ENCODE data around the gene ZSCAN31. TPM values are rescaled to one million over a fixed set of nuclear protein-coding genes. Genes with fewer than 3 reads are reported as not detected.
"Not testable (repeated sequence)": the region's sequence is repeated elsewhere in the genome, so short reads cannot be mapped to it uniquely, and the experiment has no call there.

The ZSCAN31 gene
- total RNA-seq, 1 donor: 19.9 TPM

- no peak for DNase-seq (ENCODE audit: insufficient read length, low spot score, missing footprints)
- Histone ChIP-seq H3K27me3 (ENCODE audit: insufficient read depth, low read length) (no peaks in the 10 kb centered on the region), H3K9me3 (ENCODE audit: low read depth, low read length) (peaks cover 9% of the 10 kb centered on the region), H3K79me2 (ENCODE audit: insufficient read depth, low read length) (no peaks in the 10 kb centered on the region), H3K4me3 (ENCODE audit: insufficient read depth, low read length) (no peak overlapping the region), H3K27ac (ENCODE audit: low read depth, low read length) (no peak overlapping the region), H4K20me1 (ENCODE audit: insufficient read depth, low read length) (no peaks in the 10 kb centered on the region), H3K36me3 (ENCODE audit: insufficient read depth, low read length) (no peaks in the 10 kb centered on the region), H3K4me1 (ENCODE audit: insufficient read depth, low read length) (no peaks in the 10 kb centered on the region), H2AFZ (ENCODE audit: low read length) (no peak overlapping the region), H3K4me2 (ENCODE audit: insufficient read depth, low read length) (no peak overlapping the region)
- TF ChIP-seq CTCF (IDR thresholded peaks at IDR 0.05; ENCODE audit: extremely low read depth, low read depth, low read length): no peak
These were observed 5.9 kb downstream of the ZSCAN31 start for GRCh38 chr6:28330041-28330440.

GRCh38 chr6:28326371-28326948 lies 9.5 kb downstream of the ZSCAN31 start:
- no peaks in the 10 kb centered on the region for H3K27me3 ChIP-seq (ENCODE audit: insufficient read depth, low read length)
- no peaks in the 10 kb centered on the region for H4K20me1 ChIP-seq (ENCODE audit: insufficient read depth, low read length)
- no peak for DNase-seq (ENCODE audit: insufficient read length, low spot score, missing footprints)
- H3K4me2 ChIP-seq (ENCODE audit: insufficient read depth, low read length): no peak overlapping the region
- no peaks in the 10 kb centered on the region for H3K79me2 ChIP-seq (ENCODE audit: insufficient read depth, low read length)
- H3K4me1 ChIP-seq (ENCODE audit: insufficient read depth, low read length): no peaks in the 10 kb centered on the region
- no peak overlapping the region for H3K27ac ChIP-seq (ENCODE audit: low read depth, low read length)
- H3K9me3 ChIP-seq (ENCODE audit: low read depth, low read length): peaks cover 9% of the 10 kb centered on the region
- no peaks in the 10 kb centered on the region for H3K36me3 ChIP-seq (ENCODE audit: insufficient read depth, low read length)
- H3K4me3 ChIP-seq (ENCODE audit: insufficient read depth, low read length): no peak overlapping the region
- TF ChIP-seq CTCF (IDR thresholded peaks at IDR 0.05; ENCODE audit: extremely low read depth, low read depth, low read length): no peak
- no peak overlapping the region for H2AFZ ChIP-seq (ENCODE audit: low read length)

- Histone ChIP-seq H3K27me3 (ENCODE audit: insufficient read depth, low read length) (no peaks in the 10 kb centered on the region), H3K4me1 (ENCODE audit: insufficient read depth, low read length) (no peaks in the 10 kb centered on the region), H3K9me3 (ENCODE audit: low read depth, low read length) (peaks cover 9% of the 10 kb centered on the region), H4K20me1 (ENCODE audit: insufficient read depth, low read length) (no peaks in the 10 kb centered on the region), H3K79me2 (ENCODE audit: insufficient read depth, low read length) (no peaks in the 10 kb centered on the region), H3K36me3 (ENCODE audit: insufficient read depth, low read length) (no peaks in the 10 kb centered on the region), H3K4me2 (ENCODE audit: insufficient read depth, low read length) (no peak overlapping the region), H3K4me3 (ENCODE audit: insufficient read depth, low read length) (no peak overlapping the region), H2AFZ (ENCODE audit: low read length) (no peak overlapping the region), H3K27ac (ENCODE audit: low read depth, low read length) (no peak overlapping the region)
- DNase-seq (ENCODE audit: insufficient read length, low spot score, missing footprints): no peak
- TF ChIP-seq CTCF (IDR thresholded peaks at IDR 0.05; ENCODE audit: extremely low read depth, low read depth, low read length): no peak
These were observed 12.0 kb downstream of the ZSCAN31 start for GRCh38 chr6:28323813-28324424.

- H3K79me2 ChIP-seq (ENCODE audit: insufficient read depth, low read length): no peaks in the 10 kb centered on the region
- H3K4me1 ChIP-seq (ENCODE audit: insufficient read depth, low read length): no peaks in the 10 kb centered on the region
- H3K4me3 ChIP-seq (ENCODE audit: insufficient read depth, low read length): no peak overlapping the region
- H3K4me2 ChIP-seq (ENCODE audit: insufficient read depth, low read length): no peak overlapping the region
- H3K9me3 ChIP-seq (ENCODE audit: low read depth, low read length): peaks cover 9% of the 10 kb centered on the region
- TF ChIP-seq CTCF (IDR thresholded peaks at IDR 0.05; ENCODE audit: extremely low read depth, low read depth, low read length): no peak
- H4K20me1 ChIP-seq (ENCODE audit: insufficient read depth, low read length): no peaks in the 10 kb centered on the region
- H3K27me3 ChIP-seq (ENCODE audit: insufficient read depth, low read length): no peaks in the 10 kb centered on the region
- H3K36me3 ChIP-seq (ENCODE audit: insufficient read depth, low read length): no peaks in the 10 kb centered on the region
- no peak for DNase-seq (ENCODE audit: insufficient read length, low spot score, missing footprints)
- H2AFZ ChIP-seq (ENCODE audit: low read length): no peak overlapping the region
- no peak overlapping the region for H3K27ac ChIP-seq (ENCODE audit: low read depth, low read length)
These were observed 13.3 kb downstream of the ZSCAN31 start for GRCh38 chr6:28322661-28323060.

- not testable (repeated sequence) for H3K4me3 ChIP-seq (ENCODE audit: insufficient read depth, low read length); H3K79me2 ChIP-seq (ENCODE audit: insufficient read depth, low read length); H3K4me2 ChIP-seq (ENCODE audit: insufficient read depth, low read length); H3K4me1 ChIP-seq (ENCODE audit: insufficient read depth, low read length); H3K27ac ChIP-seq (ENCODE audit: low read depth, low read length); H3K9me3 ChIP-seq (ENCODE audit: low read depth, low read length); H2AFZ ChIP-seq (ENCODE audit: low read length); H3K27me3 ChIP-seq (ENCODE audit: insufficient read depth, low read length); DNase-seq (ENCODE audit: insufficient read length, low spot score, missing footprints); H3K36me3 ChIP-seq (ENCODE audit: insufficient read depth, low read length); H4K20me1 ChIP-seq (ENCODE audit: insufficient read depth, low read length)
These were observed 18.1 kb downstream of the ZSCAN31 start for GRCh38 chr6:28317866-28318265.
